AG09309 (cell line): ENCODE results near the gene CNTN4.
"Not testable (repeated sequence)": the region's sequence is repeated elsewhere in the genome, so short reads cannot be mapped to it uniquely, and the experiment has no call there.

ENCODE experiments used
- DNase-seq: peaks from one replicate; pipeline ENCODE4 v3.0.0-alpha.2; 2010; ENCODE audit warnings: low read depth
- H3K4me3 ChIP-seq: 2 replicates; pipeline ENCODE4 v1.5.1; 2011; ENCODE audit warnings: mild to moderate bottlenecking, low read depth, low read length, moderate library complexity; ENCODE audit not compliant: control insufficient read depth
- TF ChIP-seq, protein P1 (sequence below): IDR thresholded peaks from 2 replicates; pipeline ENCODE4 v1.5.1; 2011; ENCODE audit warnings: mild to moderate bottlenecking, low read depth, low read length, inconsistent platforms; ENCODE audit not compliant: insufficient read depth, control insufficient read depth; ENCODE audit errors: missing control alignments

The CNTN4 gene

DNA sequence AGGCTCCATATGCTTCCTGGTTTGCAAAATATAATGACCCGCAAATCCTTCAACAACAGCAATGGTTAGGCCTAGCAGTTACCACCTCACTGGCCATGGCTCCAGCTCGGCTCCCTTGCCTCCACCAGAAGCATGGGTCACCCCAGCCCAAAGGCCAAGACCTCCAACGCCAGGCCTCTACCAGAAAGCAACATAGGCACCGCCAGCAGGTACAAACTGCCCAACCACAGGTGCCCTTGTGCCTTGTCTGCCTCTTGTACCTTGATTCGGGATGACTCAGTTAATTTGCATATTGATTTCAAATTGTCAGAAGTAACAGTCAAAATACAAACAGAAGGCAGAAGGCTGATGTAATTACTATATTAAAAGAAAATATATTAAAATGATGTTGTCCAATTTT lies 886.8 kb downstream of the CNTN4 start:
- TF ChIP-seq, protein P1, sequence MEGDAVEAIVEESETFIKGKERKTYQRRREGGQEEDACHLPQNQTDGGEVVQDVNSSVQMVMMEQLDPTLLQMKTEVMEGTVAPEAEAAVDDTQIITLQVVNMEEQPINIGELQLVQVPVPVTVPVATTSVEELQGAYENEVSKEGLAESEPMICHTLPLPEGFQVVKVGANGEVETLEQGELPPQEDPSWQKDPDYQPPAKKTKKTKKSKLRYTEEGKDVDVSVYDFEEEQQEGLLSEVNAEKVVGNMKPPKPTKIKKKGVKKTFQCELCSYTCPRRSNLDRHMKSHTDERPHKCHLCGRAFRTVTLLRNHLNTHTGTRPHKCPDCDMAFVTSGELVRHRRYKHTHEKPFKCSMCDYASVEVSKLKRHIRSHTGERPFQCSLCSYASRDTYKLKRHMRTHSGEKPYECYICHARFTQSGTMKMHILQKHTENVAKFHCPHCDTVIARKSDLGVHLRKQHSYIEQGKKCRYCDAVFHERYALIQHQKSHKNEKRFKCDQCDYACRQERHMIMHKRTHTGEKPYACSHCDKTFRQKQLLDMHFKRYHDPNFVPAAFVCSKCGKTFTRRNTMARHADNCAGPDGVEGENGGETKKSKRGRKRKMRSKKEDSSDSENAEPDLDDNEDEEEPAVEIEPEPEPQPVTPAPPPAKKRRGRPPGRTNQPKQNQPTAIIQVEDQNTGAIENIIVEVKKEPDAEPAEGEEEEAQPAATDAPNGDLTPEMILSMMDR: no peak
- no peak overlapping the region for H3K4me3 ChIP-seq
- DNase-seq: no peak

DNA sequence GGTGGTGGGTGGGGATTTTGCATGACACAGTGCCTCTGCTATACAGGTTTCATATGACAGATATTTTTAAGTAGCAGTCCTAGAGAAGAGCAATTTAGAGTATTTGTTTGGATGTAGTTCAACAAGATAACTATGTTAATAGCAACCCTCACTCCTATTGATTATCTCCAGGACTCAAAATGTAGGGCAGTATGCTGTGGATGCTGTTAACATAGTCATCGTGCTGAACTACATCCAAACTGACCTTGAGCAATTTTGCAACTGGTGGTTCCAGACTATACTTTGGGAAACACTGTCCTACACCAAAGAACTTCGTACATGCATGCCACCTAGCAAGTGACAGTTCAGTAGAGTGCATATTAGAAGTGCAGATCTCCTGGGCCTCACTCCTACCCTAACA lies 893.9 kb downstream of the CNTN4 start:
- TF ChIP-seq, protein P1: no peak
- no peak overlapping the region for H3K4me3 ChIP-seq
- no peak for DNase-seq

DNA sequence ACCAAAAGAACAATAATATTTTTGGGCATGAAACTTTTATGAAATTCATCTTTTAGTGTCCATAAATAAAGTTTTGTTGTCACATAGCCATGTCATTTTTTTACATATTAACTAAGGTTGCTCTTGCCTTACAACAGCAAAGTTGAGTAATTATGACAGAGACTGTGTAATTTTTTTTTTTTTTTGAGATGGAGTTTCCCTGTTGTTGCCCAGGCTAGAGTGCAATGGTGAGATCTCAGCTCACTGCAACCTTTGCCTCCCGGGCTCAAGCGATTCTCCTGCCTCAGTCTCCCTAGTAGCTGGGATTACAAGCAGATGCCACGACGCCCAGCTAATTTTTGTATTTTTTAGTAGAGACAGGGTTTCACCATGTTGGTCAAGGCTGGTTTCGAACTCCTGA lies 894.5 kb downstream of the CNTN4 start:
- DNase-seq, H3K4me3 ChIP-seq: not testable (repeated sequence)

DNA sequence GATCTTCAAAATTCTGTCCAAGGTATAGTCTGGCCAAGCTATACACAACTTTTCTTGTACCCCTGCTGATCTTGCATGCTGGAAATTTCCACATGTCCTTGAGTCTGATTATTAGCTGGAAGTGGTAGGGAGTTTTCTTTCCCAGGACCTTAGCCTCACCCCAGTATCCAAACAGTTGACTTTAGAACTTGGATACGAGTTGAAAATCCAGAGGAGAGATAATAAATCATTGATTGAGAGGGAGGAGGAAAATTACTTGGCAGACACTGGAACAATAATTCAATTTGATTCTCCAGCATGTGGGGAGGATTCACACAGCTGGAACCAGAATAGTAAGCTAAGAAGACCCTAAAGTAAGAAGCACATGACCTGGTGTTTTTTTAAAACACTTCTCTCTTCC lies 895.1 kb downstream of the CNTN4 start:
- TF ChIP-seq, protein P1: no peak
- H3K4me3 ChIP-seq: no peak overlapping the region
- DNase-seq: no peak

DNA sequence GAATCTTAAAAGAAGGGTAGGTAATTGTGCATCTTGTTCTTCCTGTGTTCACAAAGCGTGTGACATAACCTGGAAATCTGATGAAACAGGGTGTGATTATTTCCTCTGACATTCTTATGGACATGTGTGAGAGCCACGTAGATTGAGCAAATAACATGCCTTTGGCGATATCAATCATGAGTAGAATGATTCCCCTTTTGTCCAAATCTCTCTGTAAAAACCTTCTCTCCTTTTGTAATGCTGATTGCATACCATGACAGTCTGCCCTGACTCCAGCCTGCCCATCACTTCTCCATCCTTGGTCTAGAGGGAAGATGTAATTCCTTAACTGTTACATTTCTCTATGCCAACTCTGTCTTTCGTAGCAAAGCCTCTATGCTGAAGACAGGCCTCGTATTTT lies 896.5 kb downstream of the CNTN4 start:
- no peak overlapping the region for H3K4me3 ChIP-seq
- TF ChIP-seq, protein P1: no peak
- DNase-seq: no peak

DNA sequence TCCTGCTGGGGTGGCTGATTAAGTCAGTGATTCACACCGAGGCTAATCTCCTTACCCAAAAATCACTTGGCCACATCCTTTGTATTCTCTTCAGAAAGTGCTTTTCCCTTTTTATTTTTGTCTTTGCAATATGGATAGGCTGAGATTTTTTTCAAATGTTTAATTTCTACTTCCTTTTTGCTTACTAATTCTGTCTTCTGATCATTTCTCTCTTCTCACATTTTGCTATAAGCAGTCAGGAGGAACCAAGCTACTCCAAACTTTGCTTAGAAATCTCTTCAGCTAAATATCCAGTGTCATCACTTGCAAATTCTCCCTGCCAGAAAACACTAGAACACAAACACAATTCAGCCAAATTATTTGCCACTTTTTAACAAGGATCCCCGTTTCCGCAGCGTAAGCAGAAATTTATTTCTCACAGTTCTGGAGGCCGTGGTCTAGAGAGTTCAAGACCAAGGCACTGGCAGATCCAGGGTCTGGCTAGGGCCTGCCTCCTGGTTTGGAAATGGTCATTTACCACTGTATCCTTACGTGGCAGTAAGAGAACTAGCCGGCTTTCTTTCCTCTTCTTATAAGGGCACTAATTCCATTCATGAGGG lies 906.6 kb downstream of the CNTN4 start:
- no peak for DNase-seq
- H3K4me3 ChIP-seq: no peak overlapping the region
- TF ChIP-seq, protein P1: no peak

DNA sequence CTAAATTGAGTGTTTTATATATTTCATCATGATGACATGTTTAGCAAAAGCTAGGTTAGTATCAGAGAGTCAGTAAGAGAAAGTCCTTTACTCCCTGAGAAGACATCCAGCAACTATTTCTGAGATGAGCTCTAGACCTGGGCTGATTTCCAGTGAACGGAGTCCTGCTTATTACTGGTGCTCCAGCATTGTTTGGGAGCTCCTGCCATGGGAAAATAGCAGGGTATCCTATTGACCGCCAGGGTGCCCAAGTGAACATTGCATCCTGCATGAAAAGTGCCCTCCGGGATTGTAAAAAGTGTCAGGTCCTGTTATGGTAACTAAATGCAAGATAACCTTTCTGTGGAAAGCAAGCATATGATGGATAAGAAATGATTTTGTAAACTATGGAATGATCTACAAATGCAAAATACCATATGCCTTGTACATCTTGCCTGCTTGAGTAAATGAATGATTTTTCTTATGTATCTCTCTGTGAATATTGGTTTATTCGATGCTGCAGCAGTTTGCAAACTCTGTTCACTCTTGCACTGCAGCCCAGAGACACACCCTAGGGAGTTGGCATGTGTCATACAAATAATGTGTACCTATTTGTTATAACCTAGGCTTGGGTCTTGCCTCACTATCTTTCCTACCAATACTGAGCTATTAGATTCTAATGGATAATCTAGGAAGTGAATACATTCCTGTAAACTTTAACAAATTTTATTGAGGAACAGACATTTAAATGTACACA lies 914.8 kb downstream of the CNTN4 start:
- no peak for DNase-seq
- no peak overlapping the region for H3K4me3 ChIP-seq
- TF ChIP-seq, protein P1: no peak
